ENCODE data around the gene ANXA6.

GRCh38 chr5:151055336-151055735 lies 102.2 kb downstream of the ANXA6 start:
- no peak for TF ChIP-seq GATA2 (IDR thresholded peaks at IDR 0.05; ENCODE audit: low read depth, low read length)
- TF ChIP-seq GATA3 (IDR thresholded peaks at IDR 0.05; ENCODE audit: low read depth, low read length): no peak
